Measurements from ENCODE around the gene SLC66A1.

Gene SLC66A1

DNA sequence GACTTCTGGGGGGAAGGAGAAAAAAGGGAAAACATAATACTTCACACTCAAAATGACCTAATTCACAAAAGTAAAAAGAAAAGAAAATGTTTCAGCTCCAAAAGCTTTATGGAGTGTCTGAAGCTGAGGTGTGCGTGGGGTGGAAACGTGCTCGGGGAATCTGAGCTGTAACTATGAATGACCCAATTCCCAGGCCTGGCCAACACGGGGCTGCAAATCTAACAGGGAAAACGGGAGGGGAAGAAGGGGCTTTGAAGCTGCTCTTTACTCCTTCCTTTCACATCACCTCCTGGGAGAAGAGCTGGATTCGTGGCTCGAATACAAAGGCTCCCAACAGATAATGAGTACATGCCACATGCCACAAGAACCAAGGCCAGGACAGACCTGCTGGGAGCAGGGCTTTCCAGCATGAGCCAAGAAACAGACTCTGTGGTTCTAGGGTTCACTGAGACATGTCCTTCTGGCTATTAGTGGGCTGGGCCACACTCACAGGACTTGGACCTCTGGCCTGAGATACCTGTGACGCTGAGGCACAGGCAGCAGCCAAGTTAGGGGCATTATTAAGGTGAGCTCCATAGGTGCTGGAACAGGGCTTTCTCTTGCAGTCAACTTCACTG lies 51.5 kb downstream of the SLC66A1 start:
- DNase-seq (ENCODE audit: low read depth) = no peak

DNA sequence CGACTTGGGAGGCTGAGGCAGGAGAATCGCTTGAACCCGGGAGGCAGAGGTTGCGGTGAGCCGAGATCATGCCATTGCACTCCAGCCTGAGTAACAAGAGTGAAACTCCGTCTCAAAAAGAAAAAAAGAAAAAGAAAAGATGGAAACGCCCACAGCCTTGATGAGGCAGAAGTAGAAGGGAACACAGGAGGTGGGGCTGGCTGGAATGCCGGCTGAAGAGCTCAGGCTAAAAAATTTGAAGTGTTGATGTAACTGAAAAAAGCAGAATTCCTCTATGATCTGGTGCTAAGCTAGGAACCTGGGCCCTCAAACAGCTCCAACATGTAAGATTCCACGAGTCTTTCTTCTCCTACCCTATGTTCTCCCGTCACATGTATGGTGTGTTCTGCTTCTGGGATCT lies 53.6 kb downstream of the SLC66A1 start:
- no peak for DNase-seq (ENCODE audit: low read depth)

DNA sequence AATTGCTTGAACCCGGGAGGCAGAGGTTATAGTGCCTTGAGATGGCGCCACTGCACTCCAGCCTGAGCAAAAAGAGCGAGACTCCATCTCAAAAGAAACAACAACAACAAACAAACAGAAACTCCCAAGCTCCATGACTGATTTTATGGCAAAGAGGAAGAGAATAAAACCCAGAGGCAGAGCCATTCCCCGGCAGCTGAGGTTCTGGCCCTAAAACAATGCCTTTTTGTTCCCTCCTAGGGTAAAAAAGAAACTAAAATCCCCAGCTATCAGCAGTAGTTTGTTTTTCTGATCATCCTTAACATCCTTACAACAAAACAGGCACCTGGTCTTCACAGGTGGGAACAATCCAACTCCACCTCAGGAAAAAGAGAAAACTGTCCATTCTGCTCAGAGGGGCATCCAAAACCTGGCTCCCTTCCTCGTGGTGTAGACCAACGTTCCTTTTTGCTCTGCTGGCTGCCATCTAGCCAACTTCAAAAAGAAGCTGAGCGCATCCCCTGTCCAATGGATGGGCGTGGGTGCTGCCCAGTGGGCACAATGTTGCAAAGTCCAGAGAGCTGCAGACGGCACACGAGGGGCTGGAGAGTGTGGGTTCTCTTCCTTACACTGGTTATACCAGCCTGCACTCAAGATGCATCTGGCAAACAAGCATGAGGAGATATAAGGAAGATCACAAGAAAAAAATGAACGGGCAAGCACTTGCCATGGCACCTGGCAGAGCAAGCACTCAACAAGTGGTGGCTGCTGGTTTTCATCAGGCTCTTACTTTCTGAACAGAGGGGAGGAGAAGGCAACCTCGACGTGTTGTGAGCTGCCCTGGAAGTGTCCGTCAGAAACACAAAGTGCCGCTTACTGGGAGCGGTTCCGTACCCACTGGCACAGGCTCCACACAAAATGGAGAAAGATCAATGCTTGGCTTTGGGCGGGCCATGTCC lies 54.7 kb downstream of the SLC66A1 start:
- DNase-seq (ENCODE audit: low read depth) = no peak

DNA sequence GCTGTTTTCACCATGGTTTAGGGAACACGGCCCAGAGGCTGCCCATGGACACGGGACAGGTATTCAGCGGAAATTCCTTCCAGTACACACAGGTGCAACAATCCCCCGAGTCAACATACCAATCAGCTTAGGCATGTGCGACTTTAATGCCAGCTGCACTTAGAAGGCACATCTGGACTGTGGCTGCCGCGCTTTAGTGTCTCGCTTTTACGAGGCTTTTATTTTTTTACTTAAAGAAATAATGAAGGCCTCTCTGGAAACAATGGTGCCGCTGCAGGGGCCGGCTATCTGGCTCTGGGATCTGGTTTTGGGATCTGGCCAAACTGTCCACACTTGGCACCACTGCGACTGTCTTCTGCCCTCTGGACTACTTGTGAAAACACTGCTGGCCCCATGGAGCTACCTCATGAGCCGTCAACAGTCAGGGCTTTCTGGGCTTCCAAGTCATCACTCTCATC lies 55.5 kb downstream of the SLC66A1 start:
- DNase-seq (ENCODE audit: low read depth) = no peak

DNA sequence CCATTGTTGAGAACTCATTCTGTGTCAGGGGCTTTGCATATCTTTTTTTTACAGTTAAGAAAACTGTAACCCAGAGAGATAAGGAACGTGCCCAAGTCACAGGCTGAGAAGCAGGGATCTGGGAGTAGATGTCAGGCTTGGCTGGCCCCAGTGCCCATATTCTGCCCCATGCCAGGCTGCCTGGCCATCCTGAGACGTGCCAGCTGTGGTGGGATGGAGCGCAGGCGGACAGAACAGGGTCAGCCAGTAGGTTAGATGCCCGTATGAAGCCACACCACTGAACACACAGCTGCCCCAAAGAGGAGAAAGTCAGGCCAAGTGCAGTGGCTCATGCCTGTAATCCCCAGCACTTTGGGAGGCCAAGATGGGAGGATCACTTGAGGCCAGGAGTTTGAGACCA lies 55.9 kb downstream of the SLC66A1 start:
- no peak for DNase-seq (ENCODE audit: low read depth)

DNA sequence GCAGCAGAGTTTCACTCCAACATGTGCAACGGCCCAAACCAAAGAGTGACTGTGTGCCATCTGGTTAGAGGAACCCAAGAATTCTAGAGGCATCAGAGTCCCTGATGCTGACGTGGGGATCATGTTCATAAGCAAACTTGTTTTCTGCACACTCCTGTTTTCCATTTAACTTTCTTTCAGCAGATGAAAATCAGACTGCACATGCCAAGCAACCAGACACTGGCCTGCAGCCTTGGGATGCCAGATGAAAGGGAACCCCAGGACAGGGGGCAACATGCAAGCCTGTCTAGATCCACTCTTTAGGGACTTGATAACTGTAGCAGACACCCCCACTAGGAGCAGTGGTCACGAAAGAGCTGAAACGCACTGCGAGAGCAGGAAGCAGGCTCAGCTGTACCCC lies 56.8 kb downstream of the SLC66A1 start:
- no peak for DNase-seq (ENCODE audit: low read depth)

DNA sequence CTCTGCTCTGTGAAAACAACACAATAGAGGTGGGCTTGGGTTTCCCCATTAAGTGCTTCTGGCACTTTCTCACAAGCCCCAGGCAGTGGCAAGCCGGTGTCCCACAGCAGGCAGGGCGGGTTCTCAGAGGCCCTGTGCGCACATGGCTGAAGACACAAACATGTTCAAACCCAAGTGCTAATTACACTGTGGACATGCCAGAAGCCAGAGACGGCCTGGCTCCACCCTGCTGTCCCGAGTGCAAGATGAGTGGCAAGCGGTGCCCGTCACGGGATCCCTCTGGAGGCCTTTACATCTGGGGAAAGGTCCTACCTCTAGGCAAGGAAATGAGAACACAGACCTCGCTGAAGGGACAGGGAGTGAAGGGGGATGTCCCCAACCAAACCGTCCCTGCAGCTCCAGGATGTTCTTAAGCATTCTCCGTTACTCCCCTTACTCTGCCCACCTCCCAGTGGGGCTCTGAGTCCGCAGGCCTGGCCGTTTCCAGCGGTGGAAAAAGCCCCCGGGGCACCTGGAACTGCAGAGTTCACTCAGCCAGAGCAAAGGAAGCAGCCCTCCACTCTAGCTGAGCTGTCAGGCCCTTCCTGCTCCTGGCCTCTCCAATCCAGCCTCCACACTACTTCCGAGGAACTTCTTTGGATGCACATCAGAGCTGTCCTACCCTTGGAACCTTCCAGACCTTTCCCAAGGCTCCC lies 57.4 kb downstream of the SLC66A1 start:
- DNase-seq (ENCODE audit: low read depth) = no peak

DNA sequence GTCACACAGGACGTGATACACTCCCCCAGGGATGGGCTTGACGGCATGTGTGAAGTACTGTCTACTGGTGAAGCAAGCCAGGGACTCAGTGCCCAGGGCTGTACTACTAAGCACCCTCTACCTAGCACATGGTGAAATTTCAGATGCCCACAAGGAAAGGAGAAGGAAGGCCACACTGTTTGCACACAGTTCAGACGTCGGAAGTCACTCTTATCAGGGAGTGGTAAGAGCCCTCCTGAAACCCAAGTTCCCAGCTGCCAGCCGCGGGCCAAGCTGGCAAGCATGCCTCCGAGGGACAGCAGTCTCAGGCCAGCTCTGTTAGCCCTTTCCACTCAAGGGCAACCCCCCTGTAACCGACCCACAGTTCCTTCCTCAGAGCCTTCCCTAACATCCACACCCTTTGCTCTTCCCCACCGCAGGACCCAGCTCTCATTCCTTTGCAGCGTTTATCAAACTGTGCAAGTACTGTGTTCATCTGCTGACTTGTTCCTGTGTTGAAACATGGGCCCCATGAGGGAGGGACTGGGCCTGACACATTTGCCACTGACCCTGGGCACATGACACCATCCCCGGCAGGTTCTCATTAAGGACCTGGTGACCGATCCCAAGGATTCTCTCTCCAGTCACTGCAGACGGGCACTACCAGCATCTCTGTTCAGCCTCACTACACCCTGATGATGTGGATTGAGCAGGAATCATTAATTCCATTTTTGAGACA lies 58.5 kb downstream of the SLC66A1 start:
- no peak for DNase-seq (ENCODE audit: low read depth)

DNA sequence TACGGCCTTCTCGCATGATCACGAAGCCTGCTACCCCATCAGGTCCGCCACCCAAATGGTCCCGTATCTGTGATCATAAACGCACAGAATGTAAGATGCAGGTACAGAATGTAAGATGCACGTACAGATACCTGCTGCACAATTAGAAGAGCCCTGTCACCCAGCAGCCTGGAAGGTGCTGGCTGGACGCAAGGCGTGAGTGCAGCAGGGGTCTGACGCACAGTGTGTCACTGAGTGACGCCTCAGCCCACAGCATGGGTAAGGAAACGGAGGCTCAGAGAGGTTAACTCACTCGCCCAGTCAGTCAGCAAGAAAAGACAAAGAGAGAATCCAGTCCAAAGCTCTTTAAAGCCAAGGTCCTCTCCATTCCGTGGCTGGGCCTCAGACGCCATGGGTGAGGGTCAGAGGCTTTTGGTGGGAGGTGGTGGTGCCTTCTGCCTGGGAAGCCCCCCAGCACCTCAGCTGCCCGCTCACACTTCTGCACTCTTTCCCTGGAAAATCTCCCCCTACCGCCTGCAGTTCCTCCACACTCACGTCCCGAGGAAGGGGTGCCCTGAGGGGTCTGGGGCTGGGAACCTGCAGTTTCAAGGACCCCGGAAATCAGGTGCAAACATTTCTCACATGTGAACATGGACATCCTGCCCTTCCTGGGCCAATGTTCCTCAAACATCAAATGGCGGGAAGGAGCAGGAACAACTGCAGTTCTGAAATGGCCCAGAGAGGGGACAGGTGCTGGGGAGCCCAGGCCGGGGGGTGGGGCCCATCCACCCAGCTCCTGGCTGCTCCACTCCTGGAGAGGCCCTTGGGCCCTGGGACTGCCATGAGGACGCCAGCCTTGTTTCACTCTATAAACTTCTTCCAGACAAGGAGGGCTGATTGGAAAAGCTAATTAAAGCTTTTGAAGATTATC lies 59.4 kb downstream of the SLC66A1 start:
- no peak for DNase-seq (ENCODE audit: low read depth)

DNA sequence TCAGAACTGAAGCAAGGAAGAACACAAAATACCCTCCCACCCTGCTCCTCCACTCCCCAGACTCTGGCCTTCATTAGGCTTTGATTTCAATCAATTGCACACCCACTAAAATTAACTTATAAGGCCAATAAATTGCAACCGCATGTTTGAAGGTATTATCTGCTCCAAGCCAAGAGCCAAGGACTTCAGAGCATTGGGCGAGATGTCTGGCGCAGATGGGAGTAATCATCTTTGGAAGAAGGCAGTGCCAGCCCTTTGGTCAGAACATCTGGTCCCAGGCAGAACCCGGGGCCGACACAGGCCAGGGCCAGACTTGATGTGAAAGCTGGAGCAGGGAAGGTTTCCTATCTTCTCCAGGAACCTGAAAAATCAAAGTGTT lies 60.0 kb downstream of the SLC66A1 start:
- DNase-seq (ENCODE audit: low read depth) = no peak

DNA sequence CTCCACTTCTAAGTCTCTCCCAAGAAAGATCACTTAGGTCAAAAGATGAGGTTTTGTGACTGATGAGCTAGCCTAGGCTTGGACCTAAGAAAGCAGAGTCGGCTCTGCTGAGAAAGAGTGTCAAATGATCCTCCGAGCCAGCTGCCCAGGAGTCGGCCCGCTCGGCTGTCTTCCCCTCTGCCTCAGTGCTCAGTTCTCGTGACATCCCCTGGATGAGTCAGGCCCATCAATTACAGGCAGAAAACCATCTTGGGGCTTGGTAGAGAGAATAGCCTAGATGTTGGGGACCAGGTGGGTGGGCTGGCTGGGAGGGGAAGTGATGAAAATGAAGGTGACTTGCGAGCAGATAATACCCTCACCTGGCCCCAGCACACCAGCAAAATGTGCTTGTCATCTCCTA lies 60.5 kb downstream of the SLC66A1 start:
- DNase-seq (ENCODE audit: low read depth) = no peak

DNA sequence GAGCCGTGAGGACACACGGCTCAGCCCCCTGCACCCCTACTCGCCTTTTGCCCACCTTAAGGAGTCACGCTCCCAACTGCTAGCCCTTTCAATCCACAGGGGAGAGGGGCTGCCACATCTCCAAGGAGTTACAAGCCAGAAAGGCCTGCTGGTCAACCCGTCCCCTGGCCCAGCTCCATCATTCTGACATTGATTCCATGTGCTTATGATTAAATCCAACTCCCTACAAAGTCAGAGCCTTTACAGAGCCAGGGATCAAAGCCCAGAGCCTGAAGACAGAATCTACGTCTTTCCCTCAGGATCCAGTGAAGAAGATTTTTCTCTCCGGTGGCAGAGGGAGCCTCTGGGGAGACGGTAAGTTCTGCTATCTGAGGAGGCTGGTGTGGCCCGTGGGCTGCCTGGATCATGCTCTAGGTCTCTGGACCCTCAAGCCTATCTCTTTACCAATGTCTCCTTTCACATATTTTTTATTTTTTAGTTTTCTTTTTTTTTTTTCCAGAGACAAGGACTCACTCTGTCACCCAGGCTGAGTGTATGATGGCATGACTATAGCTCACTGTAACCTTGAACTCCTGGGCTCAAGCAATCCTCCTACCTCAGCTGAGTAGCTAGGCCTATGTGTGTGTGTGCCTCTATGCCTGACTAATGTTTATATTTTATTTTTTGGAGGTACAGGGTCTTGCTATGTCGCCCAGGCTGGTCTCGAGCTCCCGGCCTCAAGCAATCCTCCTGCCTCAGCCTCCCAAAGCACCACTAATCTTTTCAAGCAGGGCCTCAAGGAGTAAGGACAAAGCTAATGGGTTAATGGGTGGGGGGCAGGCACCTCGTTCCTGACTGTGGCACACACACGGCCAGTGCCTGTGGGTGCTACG lies 61.3 kb downstream of the SLC66A1 start:
- DNase-seq (ENCODE audit: low read depth) = no peak

DNA sequence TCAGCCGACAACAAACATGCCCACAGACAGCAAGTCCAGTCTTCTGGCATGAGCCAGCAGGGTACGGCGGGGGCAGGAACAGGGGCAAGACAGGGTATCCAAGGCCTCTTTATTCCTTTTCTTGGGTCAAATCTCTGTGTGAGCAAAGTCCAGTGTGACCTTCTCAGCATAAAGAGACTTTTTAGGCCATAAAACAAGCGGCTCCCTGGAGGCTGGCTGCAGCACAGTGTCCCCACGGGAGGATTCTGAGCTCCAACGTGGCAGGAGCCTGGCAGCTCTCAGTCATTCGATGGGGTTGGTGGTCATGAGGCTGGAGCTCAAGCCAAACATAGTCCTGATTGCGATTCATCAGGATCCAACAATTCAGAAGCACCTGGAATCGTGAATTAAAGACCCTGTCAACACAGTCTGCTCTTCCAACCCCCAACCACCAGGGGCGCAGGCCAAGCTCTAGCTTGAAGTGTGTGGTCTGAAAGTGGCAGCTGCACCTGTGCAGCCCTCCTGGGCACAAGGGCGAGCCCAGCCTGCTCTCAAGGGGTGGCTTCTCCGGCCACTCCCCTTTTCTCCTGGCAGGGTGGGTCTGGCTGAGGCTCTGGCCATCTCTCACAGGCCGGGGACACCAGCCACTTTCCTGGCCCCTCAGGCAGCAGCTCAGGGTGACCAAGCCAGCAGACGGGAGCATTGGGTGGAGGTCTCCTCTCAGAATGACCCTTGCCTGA lies 62.1 kb downstream of the SLC66A1 start:
- DNase-seq (ENCODE audit: low read depth) = no peak

DNA sequence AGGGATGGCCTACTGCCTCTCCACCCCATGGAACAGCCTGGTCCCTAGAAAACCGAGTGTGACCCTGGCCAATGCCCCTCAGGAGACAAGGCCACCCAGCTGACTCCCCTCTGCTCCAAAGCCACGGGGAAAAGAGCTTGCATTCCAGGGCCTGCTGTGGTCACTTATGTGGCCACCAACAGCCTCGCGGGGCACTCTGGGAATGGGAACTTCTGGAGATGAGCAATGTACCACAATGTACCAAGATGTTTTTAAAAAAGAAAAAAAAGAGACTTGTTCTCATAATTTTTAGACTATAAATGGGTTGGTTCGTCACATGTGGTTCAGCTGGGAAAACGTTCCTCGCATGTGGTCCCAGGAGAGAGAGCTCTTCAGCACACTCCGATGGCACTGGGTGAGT lies 62.8 kb downstream of the SLC66A1 start:
- DNase-seq (ENCODE audit: low read depth) = no peak

DNA sequence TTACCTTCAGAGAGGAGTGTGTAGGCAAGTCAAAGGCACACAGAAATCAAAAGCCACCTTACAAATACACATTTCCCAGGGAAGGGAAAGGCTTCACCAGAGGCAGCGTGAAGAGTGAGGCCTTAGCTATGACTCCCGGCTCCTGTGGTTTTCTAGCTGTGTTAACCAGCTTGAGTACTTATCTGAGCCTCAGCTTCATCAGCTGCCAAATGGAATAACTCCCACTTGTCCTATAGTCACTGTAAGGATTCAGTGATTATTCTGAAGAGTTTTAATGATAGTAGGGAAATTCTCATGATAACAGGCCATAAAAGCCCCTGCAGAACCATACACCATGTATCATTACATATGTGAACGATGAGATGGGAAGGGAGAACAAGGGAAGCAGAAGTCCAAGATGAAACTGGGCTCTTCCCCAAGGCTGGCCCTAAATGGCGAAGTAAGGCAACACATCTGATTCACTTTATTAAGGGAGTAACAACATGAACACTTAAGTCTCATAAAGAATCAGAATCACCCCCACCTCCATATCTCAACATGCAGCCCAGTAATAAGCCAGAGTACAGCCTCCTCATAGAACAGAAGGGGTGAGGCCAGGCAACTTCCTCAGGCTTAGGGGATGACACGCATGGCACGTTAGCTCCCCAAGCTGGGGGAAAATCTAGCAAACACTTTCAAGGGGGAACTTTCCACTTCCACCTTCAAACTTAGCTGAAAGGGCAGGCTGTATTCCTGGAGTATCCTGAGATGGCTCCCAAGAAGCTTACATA lies 63.7 kb downstream of the SLC66A1 start:
- DNase-seq (ENCODE audit: low read depth) = no peak

DNA sequence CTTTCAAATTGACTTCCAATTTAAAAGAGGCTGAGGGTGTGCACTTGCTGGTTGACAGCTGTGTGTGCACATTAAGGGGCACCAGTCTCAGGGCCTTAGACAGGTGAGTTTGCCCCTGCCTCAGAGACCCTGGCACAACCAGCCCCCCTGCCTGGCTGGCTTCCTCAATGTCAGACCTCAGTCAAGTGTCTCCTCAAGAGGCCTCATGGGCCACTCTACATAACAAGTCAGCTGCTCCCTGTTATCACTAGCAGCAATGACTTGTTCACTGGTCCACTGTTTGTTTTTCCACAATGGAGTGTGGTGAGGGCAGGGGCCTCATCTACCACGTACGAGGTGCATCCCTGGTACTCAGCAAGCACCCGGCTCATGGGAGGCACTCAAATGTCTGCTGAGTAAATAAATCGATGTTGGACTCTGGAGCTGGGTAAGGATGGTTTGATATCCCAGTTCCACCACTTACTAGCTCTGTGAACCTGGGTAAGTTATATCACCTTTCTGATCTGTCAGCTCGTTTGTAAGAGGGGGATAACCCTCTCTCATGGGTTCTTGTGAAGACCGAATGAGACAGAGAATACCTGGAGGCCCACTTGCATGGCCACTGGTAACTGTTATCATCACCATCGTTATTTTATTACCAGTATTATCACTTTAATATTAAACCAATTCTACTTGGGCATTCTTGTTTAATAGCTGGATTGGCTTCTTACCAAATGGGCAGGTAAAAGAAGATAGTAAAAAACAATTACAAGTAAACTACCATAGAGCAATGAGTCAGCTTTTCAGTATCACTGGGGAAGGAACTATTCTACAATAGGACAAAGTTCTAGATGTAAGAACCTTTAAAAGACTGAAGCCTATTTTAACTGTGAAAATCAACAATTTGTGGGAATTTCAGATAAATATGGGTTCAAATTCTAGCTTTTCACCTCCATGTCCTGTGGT lies 64.6 kb downstream of the SLC66A1 start:
- DNase-seq (ENCODE audit: low read depth) = no peak

All from stimulated activated CD8-positive, alpha-beta memory T cell treated with anti-CD3 and anti-CD28 coated beads, Interleukin-4, amount 100 ng/mL, for 24 hours (primary cell).